Activated naive CD8-positive, alpha-beta T cell treated with anti-CD3 and anti-CD28 coated beads, Interleukin-2, amount 10 ng/mL, durations not matched to agents 7 days and 5 days (primary cell): Measurements from ENCODE around the gene GAK. TPM values are rescaled to one million over a fixed set of nuclear protein-coding genes. Genes with fewer than 3 reads are reported as not detected.

ENCODE experiments used
- ATAC-seq: fragments of 150-1000 bp; cut with Tn5 transposase; one replicate; pipeline ENCODE4 v1.10.0; 2021; ENCODE audit warnings: low read depth, moderate library complexity
- POLR2A ChIA-PET: fragments of 350-600 bp; sonication (Branson Sonifier 250); formaldehyde crosslinking; loops from one replicate; lab custom pipeline; 2021; ENCODE audit warnings: antibody characterized with exemption; lab: Charles Lee
- DNase-seq: peaks from one replicate; pipeline ENCODE4 v3.0.0; 2021
- H3K27ac Mint-ChIP-seq: one replicate; pipeline ENCODE4 v1.8.0; 2022; ENCODE audit warnings: mild to moderate bottlenecking, mixed read lengths
- H3K27me3 Mint-ChIP-seq: one replicate; pipeline ENCODE4 v1.8.0; 2022; ENCODE audit warnings: mild to moderate bottlenecking, moderate library complexity, mixed read lengths
- H3K36me3 Mint-ChIP-seq: one replicate; pipeline ENCODE4 v1.8.0; 2021; ENCODE audit warnings: mild to moderate bottlenecking, mixed read lengths
- H3K4me1 Mint-ChIP-seq: one replicate; pipeline ENCODE4 v1.8.0; 2021; ENCODE audit warnings: mixed read lengths
- H3K4me3 Mint-ChIP-seq: one replicate; pipeline ENCODE4 v1.8.0; 2022; ENCODE audit warnings: mild to moderate bottlenecking, moderate library complexity, mixed read lengths
- H3K9me3 Mint-ChIP-seq: one replicate; pipeline ENCODE4 v1.8.0; 2021; ENCODE audit warnings: mixed read lengths
- total RNA-seq, 2 experiments: library from RNA; stranded (reverse); gene quantifications; one replicate each; pipeline ENCODE4 v1.2.3, GENCODE V29; 2021

The GAK gene
- total RNA-seq, 2 experiments from 2014 or later, result 169 to 182 TPM

DNA sequence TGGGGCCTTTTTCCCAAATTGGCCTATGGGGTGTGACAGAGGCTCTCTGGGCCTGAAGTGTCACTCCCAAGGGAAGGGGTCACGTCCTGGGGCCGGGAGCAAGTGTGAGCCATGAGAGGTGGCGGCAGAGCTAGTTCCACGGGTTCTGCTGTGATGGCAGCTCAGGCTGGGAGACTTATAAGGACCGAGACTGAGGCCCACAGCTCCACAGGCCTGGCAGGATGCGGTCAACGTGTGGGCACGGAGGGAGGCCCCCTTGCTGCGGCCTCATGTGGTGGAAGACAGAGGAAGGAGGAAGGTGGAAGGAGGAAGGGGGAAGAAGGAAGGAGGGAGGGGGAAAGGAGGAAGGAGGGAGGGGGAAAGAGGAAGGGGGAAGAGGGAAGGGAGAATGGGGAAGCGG is 99.0 kb downstream of the GAK start:
- peaks cover 12% of the 10 kb centered on the region for H3K9me3 Mint-ChIP-seq
- no peaks in the 10 kb centered on the region for H3K36me3 Mint-ChIP-seq
- no peak for DNase-seq
- POLR2A ChIA-PET, result no interaction called here
- peak; percentile 60 for ATAC-seq
- no peak overlapping the region for H3K4me3 Mint-ChIP-seq
- H3K27me3 Mint-ChIP-seq, result peaks cover 10% of the 10 kb centered on the region
- H3K27ac Mint-ChIP-seq, result no peak overlapping the region
- H3K4me1 Mint-ChIP-seq, result peaks cover 4% of the 10 kb centered on the region

DNA sequence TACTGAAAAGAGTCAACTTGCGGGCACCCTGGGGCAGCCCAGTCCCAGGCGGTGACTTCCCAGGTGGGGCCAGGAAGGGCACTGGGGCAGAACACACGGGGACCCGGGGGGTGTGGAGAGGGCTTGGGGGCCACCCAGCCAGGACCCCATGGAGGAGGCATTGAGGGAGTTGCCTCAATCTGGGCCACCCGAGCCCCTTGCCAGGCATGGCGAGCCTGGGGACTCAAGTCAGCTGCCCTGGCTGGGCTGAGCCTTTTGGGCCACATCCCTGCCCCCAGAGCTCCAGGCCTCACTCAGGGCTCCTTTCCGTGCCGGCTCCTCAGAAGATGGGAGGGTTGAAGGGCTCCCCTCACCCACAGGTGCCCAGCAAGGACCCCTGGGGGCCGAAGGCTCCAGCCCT is 99.6 kb downstream of the GAK start:
- H3K4me3 Mint-ChIP-seq, result no peak overlapping the region
- H3K27ac Mint-ChIP-seq, result no peak overlapping the region
- peaks cover 16% of the 10 kb centered on the region for H3K27me3 Mint-ChIP-seq
- no peak for ATAC-seq
- DNase-seq, result no peak
- H3K9me3 Mint-ChIP-seq, result peaks cover 6% of the 10 kb centered on the region
- POLR2A ChIA-PET, result no interaction called here
- H3K4me1 Mint-ChIP-seq, result peaks cover 4% of the 10 kb centered on the region
- no peaks in the 10 kb centered on the region for H3K36me3 Mint-ChIP-seq

DNA sequence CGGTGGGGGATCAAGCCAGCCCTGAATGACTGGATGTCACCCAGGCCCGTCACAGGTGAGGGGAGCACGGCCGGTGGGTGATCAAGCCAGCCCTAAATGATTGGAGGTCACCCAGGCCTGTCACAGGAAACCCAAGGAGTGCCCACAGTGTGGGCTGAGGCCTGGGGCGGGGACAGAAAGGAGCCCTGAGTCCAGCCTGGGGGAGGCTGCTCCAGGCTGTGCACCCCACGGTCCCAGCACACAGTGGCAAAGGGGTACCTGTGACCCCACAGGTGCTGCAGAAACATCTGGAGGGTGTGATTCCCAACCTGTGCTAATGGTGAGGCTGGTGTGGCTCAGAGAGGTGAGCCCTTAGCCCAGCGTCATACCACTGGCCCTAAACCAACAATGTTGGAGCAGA is 100.0 kb downstream of the GAK start:
- no peaks in the 10 kb centered on the region for H3K36me3 Mint-ChIP-seq
- peaks cover 20% of the 10 kb centered on the region for H3K27me3 Mint-ChIP-seq
- ATAC-seq, result no peak
- POLR2A ChIA-PET, result no interaction called here
- no peak for DNase-seq
- H3K4me1 Mint-ChIP-seq, result peaks cover 4% of the 10 kb centered on the region
- peaks cover 4% of the 10 kb centered on the region for H3K9me3 Mint-ChIP-seq
- H3K4me3 Mint-ChIP-seq, result no peak overlapping the region
- H3K27ac Mint-ChIP-seq, result no peak overlapping the region

DNA sequence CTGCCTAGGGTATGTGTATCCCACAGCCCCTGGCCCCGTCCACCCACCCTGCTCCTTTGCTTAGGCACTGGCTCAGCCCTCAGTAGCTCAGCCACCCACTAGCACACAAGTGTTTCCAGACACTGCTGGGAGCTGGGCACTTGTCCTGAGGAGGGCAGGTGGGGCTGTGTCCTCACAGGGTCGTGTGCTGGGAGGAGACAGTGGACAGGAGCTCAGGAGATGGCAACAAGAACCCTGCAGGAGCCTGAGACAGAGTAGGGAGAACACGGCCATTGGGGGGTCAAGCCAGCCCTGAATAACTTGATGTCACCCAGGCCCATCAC is 100.7 kb downstream of the GAK start:
- ATAC-seq (no peak), DNase-seq (no peak)
- peaks cover 2% of the 10 kb centered on the region for H3K9me3 Mint-ChIP-seq
- H3K27ac Mint-ChIP-seq, result no peak overlapping the region
- H3K27me3 Mint-ChIP-seq, result peaks cover 21% of the 10 kb centered on the region
- POLR2A ChIA-PET, result no interaction called here
- no peak overlapping the region for H3K4me3 Mint-ChIP-seq
- H3K4me1 Mint-ChIP-seq, result peaks cover 4% of the 10 kb centered on the region
- H3K36me3 Mint-ChIP-seq, result no peaks in the 10 kb centered on the region

DNA sequence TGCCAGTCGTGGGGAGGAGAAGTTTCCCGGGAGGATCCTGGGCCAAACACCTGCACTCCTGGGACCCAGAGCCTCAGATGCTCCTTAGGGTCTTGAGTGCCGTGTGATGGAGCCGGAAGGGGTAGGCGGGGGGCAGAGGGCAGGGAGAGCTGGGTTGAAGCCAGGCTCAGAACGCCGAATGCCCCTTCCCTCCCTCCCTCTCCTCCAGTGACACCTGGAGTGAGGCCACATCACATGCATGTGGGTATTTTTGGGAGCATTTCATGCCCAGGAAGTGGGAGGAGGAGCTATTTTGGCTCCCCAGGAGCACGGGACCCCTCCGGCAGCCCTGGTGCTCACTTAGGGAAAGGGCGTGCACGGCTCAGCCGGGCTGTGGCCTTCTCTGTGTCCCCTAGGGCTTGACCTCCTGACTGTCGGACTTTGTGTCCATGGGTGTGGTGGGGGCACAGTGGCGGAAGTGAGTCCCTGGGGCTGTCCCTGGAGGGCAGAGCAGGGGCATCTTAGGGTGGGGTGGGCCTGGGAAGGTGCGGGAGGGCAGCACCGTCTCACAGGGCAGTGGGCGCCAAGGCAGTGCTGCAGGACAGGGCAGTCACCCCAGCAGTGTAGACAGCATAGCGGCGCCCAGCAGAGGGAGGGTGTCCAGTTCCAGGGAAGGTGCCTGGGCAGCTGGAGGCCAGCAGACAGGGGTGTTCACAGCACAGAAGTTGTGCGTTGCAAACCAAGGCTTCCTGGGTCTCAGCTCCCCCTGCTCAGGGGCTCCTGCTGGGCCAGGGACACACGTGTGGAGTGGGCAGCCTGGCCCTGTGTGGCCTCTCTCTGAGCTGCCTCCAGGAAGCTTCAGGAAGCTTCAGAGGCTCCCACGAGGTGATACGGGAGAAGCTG is 101.3 kb downstream of the GAK start:
- POLR2A ChIA-PET, result no interaction called here
- no peak for DNase-seq
- no peak for ATAC-seq

DNA sequence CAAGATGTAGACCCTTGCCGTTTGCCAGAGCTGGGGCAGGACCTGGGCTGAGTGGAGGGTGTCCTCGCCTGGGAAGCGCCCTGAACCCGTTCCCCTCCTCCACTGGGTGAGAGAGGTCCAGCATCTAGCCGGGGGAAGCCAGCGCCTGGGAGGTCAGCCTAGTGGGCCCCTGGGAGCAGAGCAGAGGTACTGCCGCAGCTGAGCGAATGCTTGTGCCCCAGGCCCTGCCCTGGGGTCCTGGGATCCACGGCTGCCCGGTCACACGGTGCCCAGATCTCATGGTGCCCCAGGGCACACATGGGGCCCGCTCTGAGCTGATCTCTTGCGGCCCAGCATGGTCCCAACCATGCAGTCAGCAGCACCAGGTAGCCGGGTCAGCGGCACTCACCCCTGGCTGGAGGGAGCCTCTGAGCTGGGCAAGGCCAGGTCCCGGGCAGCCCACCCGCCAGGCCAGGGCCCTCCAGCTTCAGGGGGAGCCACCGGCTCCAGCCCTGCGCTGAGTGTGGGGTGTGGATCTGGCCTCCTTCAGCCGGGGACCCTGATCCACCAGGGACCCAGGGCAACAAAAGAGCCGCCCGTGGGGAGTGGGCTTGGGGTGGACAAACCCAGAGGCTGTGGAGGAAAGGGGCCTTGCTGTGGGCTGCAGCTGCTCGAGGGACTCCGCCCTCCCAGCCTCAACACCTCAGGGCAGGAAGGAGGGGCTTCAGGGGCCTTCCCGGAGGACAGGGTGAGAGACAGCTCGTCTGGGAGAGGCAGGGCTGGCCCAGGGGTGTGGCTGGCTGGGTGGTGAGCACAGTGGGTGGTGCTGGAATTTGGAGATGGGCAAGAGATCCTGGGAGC is 102.1 kb downstream of the GAK start:
- DNase-seq (no peak), ATAC-seq (no peak)
- H3K4me1 Mint-ChIP-seq, result peaks cover 4% of the 10 kb centered on the region
- POLR2A ChIA-PET, result no interaction called here
- no peak overlapping the region for H3K4me3 Mint-ChIP-seq
- H3K9me3 Mint-ChIP-seq, result peaks cover 2% of the 10 kb centered on the region
- no peak overlapping the region for H3K27ac Mint-ChIP-seq
- H3K27me3 Mint-ChIP-seq, result peaks cover 23% of the 10 kb centered on the region
- no peaks in the 10 kb centered on the region for H3K36me3 Mint-ChIP-seq

More for the DNA sequence above, 101.3 kb downstream of the GAK start:
- Mint-ChIP-seq H3K9me3 (peaks cover 2% of the 10 kb centered on the region), H3K4me3 (no peak overlapping the region), H3K27ac (no peak overlapping the region), H3K36me3 (no peaks in the 10 kb centered on the region), H3K4me1 (peaks cover 4% of the 10 kb centered on the region), H3K27me3 (peaks cover 21% of the 10 kb centered on the region)

DNA sequence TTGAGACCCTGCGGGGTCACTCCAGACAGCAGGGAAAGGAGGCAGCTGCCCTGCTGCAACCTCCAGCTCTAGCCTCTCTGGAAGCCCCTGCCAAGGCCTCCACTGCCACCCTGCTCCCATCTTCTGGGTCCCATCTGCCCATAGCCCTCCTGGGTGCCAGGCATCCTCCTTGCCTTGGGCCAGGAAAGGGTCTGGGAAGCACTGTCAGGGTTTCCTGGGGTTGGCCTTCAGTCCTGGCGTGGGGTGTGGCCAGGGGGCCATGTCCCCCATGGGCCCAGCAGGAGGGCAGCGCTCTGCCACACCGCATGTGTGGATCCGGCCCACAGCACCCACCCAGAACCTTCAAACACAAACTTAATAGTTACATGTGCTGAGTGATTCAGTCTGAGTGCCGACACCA is 102.8 kb downstream of the GAK start:
- ATAC-seq (no peak), DNase-seq (no peak)
- POLR2A ChIA-PET, result no interaction called here
- no peak overlapping the region for H3K4me3 Mint-ChIP-seq
- H3K4me1 Mint-ChIP-seq, result peaks cover 6% of the 10 kb centered on the region
- no peaks in the 10 kb centered on the region for H3K36me3 Mint-ChIP-seq
- no peak overlapping the region for H3K27ac Mint-ChIP-seq
- H3K9me3 Mint-ChIP-seq, result peaks cover 2% of the 10 kb centered on the region
- peaks cover 30% of the 10 kb centered on the region for H3K27me3 Mint-ChIP-seq

DNA sequence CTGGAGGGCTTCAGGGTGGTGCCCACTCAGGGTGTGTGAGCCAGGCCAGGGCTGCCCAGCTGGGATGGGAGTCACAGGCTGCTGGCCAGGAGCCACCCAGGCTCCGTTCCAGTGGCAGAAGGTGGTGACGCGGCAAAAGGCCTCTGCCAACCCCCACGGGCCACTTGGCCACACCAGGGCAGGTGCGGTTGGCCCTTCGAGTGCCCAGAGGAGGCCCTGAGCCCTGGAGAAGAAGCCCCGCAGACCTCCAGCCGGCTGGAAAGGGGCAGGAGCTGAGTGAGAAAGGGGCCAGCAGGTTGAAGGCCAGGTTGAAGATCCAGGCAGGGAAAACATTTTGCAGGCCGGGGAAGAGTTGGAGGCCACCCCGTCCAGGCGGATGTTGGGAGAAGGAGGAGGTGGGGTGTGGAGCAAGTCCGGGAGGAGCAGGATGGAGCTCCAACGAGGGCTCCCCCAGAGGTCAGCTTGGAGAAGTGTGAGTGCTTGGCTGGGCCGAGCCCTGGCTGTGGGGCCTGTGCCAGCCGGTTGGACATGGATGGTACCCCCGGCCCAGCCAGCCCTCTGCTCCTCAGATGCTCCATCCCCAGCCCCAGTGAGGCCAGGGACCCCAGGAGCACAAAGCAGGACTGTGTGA is 103.4 kb downstream of the GAK start:
- H3K27ac Mint-ChIP-seq, result no peak overlapping the region
- peaks cover 2% of the 10 kb centered on the region for H3K9me3 Mint-ChIP-seq
- POLR2A ChIA-PET, result no interaction called here
- DNase-seq (no peak), ATAC-seq (no peak)
- no peak overlapping the region for H3K4me3 Mint-ChIP-seq
- no peaks in the 10 kb centered on the region for H3K36me3 Mint-ChIP-seq
- peaks cover 6% of the 10 kb centered on the region for H3K4me1 Mint-ChIP-seq
- peaks cover 34% of the 10 kb centered on the region for H3K27me3 Mint-ChIP-seq

DNA sequence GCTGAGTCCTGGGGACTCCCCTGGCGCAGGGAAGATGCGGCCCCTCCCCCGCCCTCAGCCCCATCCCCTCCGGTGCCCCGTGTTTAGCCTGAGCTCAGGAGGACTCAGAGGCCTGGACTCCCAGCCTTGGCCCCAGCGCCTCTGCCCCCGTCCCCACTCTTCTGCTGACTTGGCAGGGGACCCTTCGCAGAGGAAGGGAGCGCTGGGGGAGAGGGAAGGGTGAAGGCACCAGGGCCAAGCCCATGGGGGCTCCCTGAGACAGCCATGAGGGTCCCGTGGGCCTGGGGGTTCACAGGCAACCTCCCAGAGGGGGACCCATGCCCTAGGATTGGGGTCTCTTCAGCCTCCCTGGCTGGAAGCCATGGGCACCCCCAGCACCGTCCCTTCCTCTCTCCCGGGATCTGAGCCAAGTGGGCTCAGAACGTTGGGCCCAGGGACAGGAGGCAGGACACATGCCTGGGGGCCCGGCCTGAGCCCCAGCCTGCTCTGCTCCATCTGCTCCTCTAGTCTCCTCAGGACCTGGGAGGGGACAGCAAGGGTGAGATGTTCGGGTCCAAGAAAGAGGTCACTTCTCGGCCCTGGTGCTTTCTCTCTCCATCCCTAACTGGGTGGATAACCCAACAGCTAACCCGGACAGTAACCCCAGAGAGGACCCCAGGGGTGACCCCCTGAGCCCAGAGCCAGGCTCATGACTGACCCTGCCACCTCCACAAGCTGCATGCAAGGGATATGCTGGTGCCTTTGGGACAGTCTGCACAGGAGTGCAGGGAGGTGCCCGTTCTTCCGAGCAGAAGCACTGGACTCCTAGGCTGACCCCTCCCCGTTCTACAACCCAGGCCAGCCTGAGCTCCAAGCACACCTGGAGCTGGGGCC is 104.7 kb downstream of the GAK start:
- Mint-ChIP-seq H3K36me3 (no peaks in the 10 kb centered on the region), H3K4me1 (peaks cover 2% of the 10 kb centered on the region), H3K4me3 (no peak overlapping the region), H3K9me3 (peaks cover 2% of the 10 kb centered on the region), H3K27ac (no peak overlapping the region), H3K27me3 (peaks cover 38% of the 10 kb centered on the region)
- DNase-seq (no peak), ATAC-seq (peak; percentile 10)
- POLR2A ChIA-PET, result no interaction called here

DNA sequence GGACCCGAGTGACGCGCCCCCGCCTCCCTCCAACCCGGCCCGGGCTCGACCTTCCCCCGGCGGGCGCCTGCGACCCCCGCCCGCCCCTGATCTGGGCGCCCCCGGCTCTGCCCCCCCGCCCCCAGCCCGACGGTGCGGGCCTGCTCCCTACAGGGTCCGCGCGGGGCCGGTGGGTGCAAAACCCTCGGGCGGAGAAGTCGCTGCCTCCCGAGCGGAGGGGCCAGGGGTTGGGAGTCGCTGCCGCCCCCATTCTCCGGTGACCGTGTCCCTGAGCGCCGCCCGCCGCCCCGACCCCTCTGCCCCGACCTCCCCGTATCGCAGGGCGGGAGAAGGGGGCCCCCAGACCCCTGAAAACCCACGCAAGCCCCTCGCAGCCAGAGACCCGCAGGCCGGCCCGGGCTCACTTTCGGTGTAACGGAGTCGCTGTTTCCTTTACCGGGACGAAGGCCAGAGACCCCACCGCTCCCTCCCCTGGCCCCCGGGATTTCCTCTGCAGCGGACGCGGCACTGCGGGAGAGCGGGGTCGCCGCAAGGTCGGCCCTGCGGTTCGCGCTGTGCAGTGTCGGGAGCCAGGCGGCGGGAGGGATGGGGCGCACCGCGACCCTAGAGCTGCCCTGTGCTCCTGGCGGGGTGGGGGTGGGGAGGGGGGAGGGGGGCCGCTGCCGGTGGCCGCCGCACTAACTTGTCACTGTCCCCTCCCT is 105.5 kb downstream of the GAK start:
- Mint-ChIP-seq H3K4me1 (peaks cover 2% of the 10 kb centered on the region), H3K27ac (no peak overlapping the region), H3K4me3 (no peak overlapping the region), H3K36me3 (no peaks in the 10 kb centered on the region), H3K27me3 (peaks cover 45% of the 10 kb centered on the region), H3K9me3 (peaks cover 2% of the 10 kb centered on the region)
- no peak for ATAC-seq
- POLR2A ChIA-PET, result no interaction called here
- no peak for DNase-seq

DNA sequence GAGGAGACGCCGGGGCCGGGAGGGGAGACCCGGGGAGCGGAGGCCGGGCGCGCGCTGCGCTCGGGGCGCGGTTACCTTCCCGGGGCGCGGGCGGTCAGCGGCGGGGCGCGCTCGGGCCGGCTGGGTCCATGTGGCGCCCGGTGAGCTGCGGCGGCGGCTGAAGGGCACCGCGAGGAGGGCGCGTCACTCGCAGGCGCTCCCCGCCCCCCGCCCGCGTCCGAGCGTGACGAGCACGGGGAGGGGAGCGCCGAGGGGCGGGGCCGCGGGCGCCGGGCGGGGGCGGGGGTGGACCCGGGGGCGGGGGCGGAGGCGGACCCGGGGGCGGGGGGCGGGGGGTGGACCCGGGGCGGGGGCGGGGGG is 106.2 kb downstream of the GAK start, which contains the start of gene CPLX1:
TSS of gene CPLX1 (minus strand) at position 159 of the 360 bp plus-strand sequence. CDS start 1,607 bp downstream, outside the sequence.
- ATAC-seq, result no peak
- Mint-ChIP-seq H3K4me3 (no peak within 1 kb of the TSS), H3K27me3 (peaks cover 46% of the 10 kb centered on the region), H3K27ac (no peak within 1 kb of the TSS), H3K9me3 (no peaks in the 10 kb centered on the region), H3K36me3 (no peaks in the 10 kb centered on the region), H3K4me1 (peaks cover 2% of the 10 kb centered on the region)
- no peak for DNase-seq
- POLR2A ChIA-PET, result no interaction called here
